Measurements from ENCODE around the gene PEG3.

The PEG3 gene

DNA sequence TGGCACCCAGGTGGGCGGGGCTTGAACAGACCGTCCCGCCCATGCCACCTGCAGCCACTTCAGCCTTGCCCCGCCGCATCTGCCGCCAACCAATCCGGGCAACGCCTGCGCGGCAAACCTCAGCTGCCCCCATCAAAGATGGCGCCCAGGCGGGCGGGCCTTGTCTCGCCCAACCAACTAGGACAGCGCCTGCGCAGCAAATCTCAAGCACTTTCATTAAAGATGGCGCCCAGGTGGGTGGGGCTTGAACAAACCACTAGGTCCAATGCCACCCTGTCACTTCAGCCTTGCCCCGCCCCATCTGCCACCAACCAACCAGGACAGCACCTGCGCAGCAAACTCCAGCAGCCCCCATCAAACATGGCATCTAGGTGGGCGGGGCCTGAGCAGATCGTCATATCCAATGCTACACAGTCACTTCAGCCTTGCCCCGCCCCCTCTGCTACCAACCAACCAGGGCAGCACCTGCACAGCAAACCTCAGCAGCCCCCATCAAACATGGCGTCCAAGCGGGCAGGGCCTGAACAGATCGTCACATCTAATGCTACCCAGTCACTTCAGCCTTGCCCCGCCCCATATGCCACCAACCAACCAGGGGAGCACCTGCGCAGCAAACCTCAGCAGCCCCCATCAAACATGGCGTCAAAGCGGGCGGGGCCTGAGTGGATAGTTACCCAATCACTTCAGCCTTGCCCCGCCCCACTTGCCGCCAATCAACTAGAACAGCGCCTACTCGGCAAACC is 1.4 kb downstream of the PEG3 start:
- peak; percentile 97 for DNase-seq (ENCODE audit: low spot score)

DNA sequence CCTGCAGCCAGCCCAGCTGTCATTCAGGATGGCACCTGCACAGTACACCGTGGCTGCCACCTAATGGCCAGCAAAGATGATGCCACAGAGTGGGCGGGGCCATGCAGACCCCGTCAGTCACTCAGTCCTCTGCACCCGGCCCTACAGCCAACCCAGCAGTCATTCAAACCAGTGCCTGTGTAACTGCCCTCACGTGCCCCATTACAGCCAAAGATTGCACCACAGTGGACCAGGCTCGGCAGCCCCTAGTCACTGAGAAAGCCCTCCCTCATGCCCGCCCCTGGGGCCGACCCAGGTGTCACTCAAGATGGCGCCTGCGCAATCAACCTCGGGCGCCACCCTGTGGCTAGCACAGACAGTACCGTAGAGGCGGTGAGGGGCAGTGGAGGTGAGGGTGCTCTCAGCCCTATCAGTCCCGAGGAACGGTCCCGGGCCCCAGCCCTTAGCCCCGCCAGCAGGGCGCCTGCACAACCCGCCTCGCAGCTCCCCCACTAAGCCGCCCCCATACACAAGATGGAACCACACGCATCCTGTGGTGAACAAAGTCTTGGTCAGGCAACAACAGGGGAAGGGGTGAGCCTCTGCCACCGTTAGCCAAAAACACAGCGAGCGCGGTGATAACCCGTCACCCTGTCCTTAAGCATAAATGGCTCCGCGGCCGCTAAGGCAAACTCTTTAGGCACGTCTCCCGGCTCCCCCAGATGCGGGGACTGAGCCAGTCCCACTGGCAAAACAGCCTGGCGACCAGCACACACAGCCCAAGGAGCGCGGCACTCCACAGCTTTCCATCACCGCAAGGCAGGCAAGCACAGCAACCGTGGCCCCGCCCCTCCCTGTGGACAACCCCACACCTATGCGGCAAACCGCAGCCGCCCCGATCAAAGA is 2.3 kb downstream of the PEG3 start:
- peak; percentile 81 for DNase-seq (ENCODE audit: low spot score)

DNA sequence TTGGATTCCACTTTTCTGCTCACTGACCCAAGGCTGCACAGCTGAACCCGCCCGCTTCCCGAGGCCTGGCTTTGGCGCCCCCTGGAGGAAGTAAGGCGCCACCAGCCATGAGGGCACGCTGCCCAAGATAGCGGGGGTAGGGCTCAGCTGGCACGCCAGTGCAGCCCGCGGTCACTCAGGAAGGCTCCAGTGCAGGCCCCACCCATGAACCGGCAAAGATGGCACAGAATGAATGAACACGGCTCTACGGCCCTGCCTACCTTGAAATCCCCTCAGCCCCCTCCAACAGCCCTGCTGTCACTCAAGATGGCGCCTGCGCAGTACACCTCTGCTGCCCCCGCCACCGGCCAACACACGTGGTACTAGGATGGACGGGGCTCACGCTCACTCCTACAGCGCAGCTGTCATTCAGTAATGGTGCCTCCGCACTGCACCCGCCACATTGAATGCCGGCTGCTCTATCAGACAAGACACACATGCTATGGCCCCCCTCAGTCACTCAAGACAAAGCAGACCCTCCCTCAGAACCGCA is 3.0 kb downstream of the PEG3 start:
- DNase-seq (ENCODE audit: low spot score), result peak; percentile 88

DNA sequence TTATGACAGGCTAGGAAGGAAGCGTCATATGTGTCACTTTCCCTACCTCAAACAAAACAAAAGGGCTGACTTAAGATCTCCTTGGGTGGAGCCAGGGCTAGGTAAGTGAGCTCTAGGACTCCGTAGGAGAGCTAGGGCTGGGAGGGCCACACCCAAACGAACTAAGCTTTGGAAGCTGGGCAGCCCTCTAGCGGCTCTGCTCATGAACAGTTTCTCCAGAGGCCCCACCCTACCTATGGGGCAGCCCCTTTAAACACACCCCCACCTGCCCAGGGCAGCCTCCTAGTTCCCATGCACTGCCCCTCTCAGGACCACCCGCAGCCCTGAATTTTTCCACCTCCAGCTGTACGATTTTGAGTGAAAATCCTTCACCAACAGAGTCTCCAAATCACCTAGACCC is 3.5 kb downstream of the PEG3 start:
- peak; percentile 43 for DNase-seq (ENCODE audit: low spot score)

DNA sequence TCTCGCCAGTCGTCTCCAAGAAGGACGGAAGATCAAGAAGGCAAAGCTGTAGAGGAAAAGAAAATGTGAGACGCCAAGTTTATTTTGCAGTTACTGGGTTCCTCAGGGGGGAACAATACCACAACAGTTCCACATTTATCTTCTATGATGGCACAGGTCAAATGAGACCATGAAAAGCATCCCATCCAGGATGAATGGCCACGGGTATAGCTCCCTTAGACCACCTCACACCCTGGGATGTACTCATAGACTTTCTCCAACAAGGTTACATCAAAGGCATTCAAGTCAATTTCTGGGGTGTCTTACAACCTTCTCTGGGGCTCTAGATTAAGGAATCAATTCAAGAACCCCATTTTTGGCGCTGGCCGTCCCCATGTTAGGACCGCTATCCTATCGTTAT is 4.5 kb downstream of the PEG3 start:
- DNase-seq (ENCODE audit: low spot score), result no peak

DNA sequence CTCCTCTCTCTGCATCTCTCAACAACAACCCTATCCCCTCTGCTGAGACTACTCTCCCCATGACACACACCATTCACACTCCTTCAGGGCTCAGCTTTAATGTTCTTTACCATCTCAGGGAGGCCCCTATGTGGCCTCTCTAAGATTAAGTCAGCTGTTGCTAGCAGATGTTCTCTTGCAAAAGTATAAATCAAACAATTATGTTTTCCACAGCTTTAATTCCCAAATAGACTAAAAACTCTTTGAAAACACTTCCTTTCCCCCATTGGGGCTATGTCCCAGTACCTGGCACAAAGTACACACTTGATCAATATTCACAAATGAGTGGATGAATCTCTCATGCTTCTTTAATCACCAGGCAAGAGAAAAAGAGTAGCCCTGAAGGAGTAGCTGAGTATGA is 5.1 kb downstream of the PEG3 start:
- no peak for DNase-seq (ENCODE audit: low spot score)

DNA sequence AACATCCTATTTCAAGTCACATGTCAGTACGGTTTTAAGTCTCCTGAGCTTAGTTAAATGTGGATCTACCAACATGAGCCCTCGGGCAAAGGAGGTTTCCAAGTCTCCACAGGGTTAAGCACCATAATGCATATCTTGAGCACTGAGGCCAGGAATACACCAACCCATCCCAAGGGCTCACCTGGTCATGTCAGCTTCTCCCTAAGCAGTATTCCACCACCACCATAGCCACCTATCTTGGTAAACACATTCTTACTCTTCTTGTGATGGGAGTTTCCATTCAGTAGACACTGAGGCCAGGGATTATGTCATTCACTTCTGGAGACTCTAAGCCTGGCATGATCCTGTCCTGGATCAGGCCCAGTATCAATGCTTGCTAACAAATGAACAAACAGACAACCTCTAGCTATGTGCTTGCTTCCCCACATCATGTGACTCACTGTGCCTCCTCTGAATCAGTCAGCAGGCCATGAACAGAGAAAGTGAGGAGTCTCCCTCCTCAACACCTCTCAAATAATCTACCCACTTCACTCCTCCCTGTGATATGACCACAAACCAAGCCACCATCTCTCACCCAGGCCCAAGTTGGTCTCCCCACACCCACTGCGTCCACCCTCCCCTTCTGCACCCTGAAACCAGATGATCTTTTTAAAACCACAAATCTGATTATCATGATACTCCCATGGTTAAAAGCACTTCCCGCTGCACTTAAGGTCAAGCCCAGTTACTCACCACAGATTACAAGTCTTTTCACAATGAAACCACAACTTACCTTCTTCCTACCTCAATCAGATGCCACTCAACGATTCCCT is 5.8 kb downstream of the PEG3 start:
- peak; percentile 53 for DNase-seq (ENCODE audit: low spot score)

DNA sequence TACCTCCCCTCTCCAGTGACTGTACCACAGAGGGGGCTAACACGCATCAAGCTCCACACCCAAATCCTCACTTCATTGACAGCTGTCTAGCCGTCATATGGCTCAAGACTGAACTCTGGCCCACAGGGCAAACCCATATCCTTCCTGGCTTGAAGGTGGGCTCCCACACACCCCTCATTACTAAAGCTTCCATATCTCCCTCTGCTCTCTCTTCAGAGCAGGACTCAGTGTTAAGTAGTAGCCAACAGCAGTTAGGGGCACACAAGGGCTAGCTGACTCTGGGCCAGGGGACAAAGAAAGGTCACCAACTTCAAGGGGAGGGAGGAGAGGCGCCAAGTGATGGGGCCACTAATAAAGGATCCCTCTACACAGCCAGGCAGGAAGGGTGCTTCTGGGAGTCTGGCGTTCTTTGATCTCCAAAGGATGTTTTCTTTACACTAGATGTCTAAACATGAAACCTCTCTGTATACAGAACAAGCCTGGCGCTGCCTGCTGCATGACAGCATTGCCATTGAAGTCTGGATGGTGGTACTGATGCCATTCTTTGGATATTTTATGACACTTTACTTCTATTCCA is 8.1 kb downstream of the PEG3 start:
- DNase-seq (ENCODE audit: low spot score), result no peak

DNA sequence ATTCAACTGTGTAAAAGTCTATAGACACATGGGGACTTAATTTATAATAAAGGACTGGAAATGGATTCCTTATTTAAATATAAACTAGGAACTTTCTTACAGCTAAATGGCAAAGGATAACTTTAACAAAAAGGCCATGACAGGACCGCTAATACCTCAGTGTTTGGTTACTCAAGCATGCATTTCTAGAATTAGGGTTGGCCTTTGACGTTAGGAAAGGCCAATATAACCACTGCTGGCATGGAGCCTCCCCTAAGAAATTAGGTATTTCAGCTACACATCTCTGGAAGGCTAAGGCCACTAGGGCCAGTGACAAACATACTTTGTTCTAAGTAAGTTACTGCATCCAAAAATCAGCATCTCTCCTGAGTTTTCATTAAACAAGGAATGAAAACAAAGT is 9.3 kb downstream of the PEG3 start:
- DNase-seq (ENCODE audit: low spot score), result no peak

DNA sequence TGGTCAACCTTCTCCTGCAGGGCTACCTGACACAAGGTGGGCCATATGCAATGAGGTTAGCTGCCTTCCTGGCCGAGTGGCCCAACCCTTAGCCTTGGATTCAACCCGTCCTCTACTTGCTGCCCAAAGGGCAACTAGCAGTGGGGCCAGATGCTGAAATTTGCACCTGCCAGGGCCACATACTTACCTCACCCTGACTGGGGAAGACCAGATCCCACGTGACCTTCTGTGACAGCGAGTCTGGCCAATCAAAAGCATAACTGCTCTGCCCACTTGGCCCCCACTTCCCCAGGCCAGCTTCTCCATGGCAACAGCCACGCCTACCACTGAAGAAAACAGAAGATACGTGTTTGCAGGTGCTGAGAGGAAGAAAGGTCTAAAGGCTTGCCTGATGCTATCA is 10.9 kb downstream of the PEG3 start:
- no peak for DNase-seq (ENCODE audit: low spot score)

DNA sequence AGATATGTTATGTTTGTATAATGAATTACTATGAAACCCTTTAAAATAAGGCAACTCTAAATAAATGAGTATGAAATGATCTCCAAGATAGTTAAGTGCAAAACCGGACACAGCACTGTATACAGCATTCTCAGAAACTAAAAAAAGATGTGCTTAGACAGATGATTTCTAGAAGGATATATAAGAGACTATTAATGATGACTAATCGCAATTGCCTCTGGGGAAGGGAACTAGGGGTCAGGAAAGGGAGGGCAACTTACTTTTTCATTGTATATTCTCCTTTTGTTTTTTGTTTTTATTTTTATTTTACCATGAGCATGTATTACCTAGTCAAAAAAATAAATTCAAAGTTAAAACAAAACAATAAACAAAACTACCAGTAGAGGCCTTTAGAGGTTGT is 12.8 kb downstream of the PEG3 start:
- DNase-seq (ENCODE audit: low spot score), result no peak

DNA sequence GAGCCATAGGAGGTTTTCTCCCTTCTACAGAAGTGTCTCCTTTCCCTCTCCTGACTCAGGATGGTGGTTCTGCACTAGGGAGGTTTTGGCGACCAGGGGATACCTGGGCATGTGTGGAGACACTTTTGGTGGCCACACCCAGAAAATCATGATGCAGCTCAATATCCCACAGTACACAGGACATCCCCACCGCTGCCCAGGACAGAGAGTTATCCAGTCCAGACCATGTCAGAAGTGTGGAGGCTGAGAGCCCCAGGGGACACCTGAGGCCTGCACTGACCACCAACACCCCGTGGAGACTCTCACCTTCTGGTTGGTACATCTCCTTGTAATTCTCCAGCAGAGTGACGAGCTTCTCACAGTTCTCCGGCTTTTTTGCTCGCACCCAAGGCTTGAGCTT is 16.6 kb downstream of the PEG3 start:
- DNase-seq (ENCODE audit: low spot score), result no peak

DNA sequence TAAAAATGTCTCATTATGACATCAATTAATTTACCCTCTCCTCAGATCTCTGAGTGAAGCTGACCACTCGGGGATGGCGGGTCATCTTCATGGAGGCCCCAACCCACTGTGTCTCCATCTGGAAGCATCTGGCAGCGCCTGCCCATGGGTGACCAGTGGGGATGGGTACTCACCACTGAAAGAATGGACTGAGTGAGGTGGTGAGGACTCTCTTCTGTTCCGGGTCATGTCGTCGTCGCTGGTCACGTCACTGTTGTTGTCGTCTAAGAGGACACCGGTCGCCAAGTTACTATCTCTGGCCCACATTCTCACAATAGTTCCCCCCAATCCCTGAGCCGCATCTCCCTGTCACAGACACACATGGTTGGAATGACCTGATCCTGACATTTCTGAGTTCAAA is 17.1 kb downstream of the PEG3 start:
- no peak for DNase-seq (ENCODE audit: low spot score)

DNA sequence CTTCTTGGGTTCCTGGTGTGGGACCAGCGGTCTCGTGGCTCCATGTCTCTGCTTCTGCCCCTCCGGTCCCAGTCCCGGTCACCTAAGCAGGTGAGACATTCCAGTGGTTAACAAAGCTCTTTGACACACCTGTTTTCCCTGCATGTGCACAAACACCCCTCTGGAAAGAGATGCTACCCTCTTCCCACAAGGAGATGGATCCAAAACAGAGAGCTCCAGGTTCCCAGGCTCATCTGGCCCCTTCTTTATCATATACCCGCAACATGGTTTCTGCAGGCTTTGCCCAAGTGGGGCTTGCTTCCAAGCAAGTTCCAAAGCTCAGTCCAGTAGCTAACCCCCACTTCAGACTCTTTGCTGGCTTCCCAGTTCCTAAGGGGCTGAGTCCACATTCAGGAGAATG is 17.8 kb downstream of the PEG3 start:
- DNase-seq (ENCODE audit: low spot score), result no peak

DNA sequence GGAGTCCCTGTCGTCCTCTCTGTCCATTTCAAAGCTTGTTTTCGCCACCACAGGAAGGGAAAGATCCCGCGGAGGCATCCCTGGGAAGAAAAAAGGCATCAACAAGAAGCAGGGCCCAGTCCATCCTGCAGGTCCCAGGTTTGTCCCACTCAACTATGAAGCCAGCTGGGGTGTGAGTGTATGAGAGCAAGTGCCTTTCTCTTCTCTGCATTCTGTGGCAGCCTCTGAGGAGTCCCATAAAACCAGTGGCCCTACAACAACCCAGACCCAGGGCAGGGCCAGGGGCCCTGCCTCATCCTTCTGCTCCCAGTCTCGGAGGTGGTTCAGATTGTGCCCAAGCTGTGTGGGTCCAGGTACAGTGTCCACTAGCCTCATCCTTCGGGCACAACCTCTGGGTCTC is 18.9 kb downstream of the PEG3 start:
- DNase-seq (ENCODE audit: low spot score), result no peak

DNA sequence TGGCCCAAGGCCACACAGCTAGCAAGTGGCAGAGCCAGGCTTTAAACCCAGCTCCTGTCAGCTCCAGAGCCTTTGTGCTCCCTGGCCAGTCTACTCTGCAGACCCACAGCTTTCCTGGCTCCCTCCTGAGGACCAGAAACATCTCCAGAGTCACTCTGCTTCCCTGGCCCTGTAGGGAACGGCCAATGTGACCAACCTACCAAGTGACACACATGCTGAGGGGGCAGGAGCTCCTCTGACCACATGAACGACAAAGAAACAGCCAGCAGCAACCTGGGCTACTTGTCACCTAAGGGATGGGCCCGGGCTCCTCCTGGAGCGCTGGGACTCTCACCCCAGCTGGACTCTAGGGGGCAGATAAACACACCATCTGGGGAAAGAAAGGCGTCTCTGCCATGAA is 19.3 kb downstream of the PEG3 start:
- no peak for DNase-seq (ENCODE audit: low spot score)

DNA sequence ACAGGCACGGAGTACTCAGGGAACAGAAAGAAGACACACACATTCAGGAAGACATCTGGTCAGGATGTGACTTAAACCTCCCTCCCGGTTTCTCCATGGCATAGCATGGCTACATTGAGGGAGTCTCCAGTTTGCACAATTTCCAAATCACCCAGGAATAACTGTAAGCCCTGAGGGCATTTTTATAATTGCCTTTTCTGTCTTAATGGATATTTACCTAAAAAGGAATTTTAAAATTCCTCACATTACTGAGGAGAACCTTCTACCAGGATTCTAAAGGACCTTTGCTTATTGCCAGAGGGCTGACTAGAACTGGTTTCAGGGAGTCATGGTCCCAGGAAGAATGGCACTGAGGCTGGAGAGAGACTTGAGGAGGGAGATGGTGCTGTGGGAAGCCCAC is 21.4 kb downstream of the PEG3 start:
- DNase-seq (ENCODE audit: low spot score), result no peak

DNA sequence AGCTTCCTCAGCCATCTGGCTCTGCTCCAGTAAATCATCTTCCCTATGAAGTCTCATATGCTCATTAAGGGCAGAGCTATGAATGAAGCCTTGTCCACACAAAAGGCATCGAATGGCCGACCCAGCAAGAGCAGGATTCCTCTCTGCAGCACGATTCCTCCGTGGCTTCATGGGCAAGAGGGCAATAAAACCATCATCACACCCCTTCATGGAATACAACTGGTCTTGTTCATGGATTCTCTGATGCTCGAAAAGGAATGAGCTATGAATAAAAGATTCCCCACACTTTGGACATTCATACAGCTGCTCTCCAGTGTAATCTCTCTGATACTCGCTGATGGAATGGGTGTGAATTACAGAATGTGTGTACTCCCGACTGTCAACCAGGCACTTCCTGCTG is 25.9 kb downstream of the PEG3 start:
- no peak for DNase-seq (ENCODE audit: low spot score)

DNA sequence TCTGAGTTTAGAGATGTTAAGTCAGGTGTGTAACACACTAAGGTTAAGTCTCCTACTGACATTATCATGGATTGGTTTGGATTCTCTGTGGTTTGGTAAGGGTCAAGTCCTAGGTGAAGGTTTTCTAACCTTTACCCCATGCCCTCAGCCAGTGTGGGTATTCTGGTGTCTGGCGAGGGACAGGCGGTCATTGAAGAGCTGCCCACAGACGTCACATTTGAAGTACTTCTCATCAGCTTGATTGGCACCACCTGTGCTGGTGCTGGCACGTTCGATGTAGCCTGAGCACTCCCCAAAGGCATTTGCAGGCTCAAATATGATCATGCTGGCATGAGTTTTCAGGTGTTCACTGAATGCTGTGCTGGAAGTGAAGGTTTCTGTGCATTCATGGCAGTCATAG is 27.0 kb downstream of the PEG3 start:
- DNase-seq (ENCODE audit: low spot score), result no peak

DNA sequence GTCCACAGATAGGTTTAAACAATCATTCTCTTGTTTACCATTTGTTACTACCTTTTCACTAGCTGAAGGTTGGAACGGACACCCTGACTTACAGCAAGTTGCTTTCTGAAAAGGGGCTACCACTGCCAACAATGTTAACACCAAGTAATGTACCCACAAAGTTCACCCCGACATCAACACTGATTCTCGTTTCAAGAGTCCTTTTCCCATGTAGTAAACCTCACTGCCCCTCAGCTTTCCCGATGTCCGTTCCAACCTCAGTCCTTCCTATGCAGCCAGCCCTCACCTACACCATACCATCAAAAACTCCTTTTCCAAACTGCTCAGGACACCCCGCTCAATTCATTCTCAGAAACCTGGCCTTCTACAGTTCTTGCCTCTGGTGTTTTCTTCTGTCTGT is 29.0 kb downstream of the PEG3 start:
- DNase-seq (ENCODE audit: low spot score), result no peak

DNA sequence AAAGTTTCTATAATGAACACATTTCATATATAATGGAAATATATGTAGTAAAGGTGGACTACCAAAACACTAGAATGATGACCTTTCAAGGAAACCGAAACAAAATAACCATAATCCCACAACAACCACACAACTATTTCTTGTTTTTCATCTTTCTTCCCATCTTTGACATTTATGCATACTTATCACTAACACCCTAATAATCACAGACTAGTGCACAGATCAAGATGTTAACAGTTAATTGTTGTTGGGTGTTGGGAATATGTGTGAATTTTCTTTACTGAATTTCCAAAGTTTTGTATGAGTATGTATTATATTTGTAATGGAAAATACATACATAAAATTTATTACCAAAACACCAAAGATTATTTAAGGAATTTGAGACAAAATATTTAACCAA is 30.3 kb downstream of the PEG3 start:
- DNase-seq (ENCODE audit: low spot score), result no peak

DNA sequence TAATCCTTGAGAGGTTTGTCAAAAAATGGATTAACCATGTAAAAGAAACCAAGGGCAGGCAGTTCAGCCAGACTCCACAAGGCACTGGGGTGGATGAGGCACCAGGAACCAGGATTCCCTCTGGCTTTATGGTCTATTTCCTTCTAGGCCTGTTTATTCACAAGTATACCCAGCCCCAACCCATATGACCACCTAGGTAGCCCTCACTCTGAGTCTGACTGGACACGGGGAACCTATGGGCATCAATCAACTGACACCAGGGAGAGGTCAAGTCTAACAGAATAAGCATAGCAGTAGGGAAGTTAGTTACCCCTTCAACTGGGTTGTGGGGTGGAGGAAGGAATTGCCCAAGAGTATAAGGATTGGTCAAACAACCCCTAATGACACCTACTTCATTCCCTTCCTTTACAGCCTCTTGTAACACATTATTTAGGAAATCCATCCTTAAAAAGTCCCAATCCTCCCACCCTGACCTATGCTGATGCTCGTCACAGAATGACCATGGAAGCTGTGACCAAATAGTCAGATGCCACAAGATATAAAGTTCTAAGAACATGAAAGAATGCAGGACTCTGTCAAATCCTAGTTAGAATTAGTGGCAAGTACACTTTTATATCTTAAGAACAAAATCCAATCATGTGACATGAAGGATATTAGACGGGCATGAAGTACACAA is 31.7 kb downstream of the PEG3 start:
- no peak for DNase-seq (ENCODE audit: low spot score)

All from kidney tubule cell (primary cell).